ENCODE measurements around the gene SYNPO2.

DNA sequence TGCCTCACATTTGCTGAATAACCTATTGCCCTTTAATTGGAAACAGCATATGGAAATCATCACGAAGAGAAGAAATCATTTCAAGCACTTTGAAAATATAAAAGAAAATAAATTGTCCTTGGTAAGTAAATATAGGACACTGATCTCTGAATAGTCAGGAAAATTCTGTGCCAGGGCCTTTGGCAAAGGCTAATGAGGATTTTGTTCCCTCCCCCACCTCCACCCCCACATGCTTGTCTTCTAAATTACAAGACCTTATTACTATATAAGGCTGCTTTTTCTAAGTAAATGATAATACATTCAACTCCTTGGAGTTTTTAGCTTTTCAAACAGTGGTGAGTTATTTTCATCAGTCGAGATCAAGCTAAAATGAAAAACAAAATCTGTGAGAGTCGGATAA is 15.8 kb downstream of the SYNPO2 start:
- TF ChIP-seq TEAD4 (IDR thresholded peaks at IDR 0.05; ENCODE audit: low read depth, low read length) (no peak), POLR2A (IDR thresholded peaks at IDR 0.05; ENCODE audit: control extremely low read depth in 1 of 2, low read depth in 2 of 2, low read length in 2 of 2) (no peak), HDAC2 (IDR thresholded peaks at IDR 0.05; ENCODE audit: borderline replicate concordance in 1 of 2, low read depth in 2 of 2, low read length in 2 of 2) (no peak), CTCF (IDR thresholded peaks at IDR 0.05; ENCODE audit: control extremely low read depth in 1 of 3, insufficient read depth in 1 of 3, low read depth in 1 of 3, low read length in 3 of 3) (no peak), POU5F1 (IDR thresholded peaks at IDR 0.05; ENCODE audit: low read depth, low read length) (no peak), SP1 (IDR thresholded peaks at IDR 0.05; ENCODE audit: low read depth, low read length) (no peak), CHD2 (IDR thresholded peaks at IDR 0.05; ENCODE audit: low read length) (no peak), CBX5 (IDR thresholded peaks at IDR 0.05; ENCODE audit: low read depth, low read length) (no peak)
- TF ChIP-seq, protein P1, sequence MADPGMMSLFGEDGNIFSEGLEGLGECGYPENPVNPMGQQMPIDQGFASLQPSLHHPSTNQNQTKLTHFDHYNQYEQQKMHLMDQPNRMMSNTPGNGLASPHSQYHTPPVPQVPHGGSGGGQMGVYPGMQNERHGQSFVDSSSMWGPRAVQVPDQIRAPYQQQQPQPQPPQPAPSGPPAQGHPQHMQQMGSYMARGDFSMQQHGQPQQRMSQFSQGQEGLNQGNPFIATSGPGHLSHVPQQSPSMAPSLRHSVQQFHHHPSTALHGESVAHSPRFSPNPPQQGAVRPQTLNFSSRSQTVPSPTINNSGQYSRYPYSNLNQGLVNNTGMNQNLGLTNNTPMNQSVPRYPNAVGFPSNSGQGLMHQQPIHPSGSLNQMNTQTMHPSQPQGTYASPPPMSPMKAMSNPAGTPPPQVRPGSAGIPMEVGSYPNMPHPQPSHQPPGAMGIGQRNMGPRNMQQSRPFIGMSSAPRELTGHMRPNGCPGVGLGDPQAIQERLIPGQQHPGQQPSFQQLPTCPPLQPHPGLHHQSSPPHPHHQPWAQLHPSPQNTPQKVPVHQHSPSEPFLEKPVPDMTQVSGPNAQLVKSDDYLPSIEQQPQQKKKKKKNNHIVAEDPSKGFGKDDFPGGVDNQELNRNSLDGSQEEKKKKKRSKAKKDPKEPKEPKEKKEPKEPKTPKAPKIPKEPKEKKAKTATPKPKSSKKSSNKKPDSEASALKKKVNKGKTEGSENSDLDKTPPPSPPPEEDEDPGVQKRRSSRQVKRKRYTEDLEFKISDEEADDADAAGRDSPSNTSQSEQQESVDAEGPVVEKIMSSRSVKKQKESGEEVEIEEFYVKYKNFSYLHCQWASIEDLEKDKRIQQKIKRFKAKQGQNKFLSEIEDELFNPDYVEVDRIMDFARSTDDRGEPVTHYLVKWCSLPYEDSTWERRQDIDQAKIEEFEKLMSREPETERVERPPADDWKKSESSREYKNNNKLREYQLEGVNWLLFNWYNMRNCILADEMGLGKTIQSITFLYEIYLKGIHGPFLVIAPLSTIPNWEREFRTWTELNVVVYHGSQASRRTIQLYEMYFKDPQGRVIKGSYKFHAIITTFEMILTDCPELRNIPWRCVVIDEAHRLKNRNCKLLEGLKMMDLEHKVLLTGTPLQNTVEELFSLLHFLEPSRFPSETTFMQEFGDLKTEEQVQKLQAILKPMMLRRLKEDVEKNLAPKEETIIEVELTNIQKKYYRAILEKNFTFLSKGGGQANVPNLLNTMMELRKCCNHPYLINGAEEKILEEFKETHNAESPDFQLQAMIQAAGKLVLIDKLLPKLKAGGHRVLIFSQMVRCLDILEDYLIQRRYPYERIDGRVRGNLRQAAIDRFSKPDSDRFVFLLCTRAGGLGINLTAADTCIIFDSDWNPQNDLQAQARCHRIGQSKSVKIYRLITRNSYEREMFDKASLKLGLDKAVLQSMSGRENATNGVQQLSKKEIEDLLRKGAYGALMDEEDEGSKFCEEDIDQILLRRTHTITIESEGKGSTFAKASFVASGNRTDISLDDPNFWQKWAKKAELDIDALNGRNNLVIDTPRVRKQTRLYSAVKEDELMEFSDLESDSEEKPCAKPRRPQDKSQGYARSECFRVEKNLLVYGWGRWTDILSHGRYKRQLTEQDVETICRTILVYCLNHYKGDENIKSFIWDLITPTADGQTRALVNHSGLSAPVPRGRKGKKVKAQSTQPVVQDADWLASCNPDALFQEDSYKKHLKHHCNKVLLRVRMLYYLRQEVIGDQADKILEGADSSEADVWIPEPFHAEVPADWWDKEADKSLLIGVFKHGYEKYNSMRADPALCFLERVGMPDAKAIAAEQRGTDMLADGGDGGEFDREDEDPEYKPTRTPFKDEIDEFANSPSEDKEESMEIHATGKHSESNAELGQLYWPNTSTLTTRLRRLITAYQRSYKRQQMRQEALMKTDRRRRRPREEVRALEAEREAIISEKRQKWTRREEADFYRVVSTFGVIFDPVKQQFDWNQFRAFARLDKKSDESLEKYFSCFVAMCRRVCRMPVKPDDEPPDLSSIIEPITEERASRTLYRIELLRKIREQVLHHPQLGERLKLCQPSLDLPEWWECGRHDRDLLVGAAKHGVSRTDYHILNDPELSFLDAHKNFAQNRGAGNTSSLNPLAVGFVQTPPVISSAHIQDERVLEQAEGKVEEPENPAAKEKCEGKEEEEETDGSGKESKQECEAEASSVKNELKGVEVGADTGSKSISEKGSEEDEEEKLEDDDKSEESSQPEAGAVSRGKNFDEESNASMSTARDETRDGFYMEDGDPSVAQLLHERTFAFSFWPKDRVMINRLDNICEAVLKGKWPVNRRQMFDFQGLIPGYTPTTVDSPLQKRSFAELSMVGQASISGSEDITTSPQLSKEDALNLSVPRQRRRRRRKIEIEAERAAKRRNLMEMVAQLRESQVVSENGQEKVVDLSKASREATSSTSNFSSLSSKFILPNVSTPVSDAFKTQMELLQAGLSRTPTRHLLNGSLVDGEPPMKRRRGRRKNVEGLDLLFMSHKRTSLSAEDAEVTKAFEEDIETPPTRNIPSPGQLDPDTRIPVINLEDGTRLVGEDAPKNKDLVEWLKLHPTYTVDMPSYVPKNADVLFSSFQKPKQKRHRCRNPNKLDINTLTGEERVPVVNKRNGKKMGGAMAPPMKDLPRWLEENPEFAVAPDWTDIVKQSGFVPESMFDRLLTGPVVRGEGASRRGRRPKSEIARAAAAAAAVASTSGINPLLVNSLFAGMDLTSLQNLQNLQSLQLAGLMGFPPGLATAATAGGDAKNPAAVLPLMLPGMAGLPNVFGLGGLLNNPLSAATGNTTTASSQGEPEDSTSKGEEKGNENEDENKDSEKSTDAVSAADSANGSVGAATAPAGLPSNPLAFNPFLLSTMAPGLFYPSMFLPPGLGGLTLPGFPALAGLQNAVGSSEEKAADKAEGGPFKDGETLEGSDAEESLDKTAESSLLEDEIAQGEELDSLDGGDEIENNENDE (IDR thresholded peaks at IDR 0.05; ENCODE audit: insufficient replicate concordance, low read length) = no peak

Data from H1 (cell line).